HuH-7.5 (cell line): Measurements from ENCODE around the gene CNMD.

Experiments used
- DNase-seq: peaks from one replicate; pipeline ENCODE4 v3.0.0; 2011; ENCODE audit warnings: low spot score

CNMD gene

DNA sequence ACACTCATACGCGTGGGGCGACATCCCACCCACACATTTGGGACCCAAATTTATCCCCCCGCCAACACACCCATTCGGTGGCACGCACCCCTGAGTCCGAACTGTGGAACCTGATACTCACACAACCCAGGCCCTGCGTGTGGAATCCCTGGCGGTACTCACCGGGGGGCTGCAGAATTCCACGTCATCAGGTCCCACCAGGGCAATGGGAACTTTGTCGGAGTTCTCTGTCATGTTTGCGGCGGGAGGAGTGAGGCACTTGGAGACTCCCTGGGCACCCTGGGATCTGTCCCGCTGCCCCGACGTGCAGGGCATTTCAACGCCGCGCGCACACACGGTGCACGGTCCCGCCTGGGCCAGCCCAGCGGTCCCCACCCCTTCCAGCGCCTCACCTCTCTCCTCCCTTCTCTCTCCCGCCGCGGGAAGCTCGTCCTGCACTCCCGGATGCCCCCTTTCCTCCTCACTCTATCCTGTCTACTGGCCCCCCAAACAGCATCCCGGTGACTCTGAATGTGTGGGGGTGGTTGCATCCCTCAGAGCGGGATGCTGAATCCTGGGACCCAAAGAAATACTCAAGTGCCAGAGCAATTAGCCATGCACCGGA lies at the start of gene CNMD:
CNMD (minus strand) TSS at position 353 of the 604 bp plus-strand sequence; CDS start at position 234, 119 bp downstream.
- no peak for DNase-seq

- no peak for DNase-seq
These were observed 48.4 kb upstream of the CNMD start for GRCh38 chr13:52788011-52788410.

GRCh38 chr13:52787235-52787634 lies 47.6 kb upstream of the CNMD start:
- no peak for DNase-seq

DNA sequence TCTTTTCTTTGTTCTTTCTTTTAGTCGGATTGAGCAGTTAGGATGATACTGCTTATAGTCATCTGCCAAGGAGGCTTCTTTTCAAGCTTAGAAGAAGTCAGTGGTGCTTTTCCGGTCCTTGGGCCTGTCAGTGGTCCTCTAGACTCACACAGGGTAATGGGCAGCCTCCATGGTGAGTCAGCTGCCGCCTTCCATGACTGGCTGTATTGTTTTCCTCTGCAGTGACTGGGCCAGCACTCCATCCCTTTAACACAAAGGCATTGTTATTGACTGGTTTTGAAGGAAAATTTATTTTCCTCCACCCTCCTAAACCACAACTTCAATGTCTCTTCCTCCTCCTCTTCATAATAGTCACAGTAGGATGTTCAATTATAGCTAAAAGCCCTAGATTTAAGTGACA lies 47.1 kb upstream of the CNMD start:
- DNase-seq = no peak

DNA sequence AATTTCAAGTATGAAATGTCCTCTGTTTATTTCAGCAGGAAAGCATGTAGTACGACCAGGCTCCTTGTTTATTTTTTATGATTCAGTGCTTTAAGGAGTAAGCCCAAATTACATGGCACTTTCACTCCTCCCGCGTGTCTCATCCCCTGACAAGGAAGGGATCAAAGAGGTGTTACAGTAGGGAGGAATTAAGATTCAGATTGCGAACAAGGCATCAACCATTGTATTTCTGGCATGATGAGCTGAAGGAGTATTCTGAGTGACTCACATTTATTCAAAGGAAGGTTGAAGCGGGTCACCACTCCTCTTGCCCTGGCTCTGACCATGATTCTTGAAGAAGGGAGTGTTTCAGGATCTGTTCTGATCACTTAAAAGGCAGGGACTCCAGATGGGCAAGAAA lies 46.1 kb upstream of the CNMD start:
- DNase-seq = no peak

DNA sequence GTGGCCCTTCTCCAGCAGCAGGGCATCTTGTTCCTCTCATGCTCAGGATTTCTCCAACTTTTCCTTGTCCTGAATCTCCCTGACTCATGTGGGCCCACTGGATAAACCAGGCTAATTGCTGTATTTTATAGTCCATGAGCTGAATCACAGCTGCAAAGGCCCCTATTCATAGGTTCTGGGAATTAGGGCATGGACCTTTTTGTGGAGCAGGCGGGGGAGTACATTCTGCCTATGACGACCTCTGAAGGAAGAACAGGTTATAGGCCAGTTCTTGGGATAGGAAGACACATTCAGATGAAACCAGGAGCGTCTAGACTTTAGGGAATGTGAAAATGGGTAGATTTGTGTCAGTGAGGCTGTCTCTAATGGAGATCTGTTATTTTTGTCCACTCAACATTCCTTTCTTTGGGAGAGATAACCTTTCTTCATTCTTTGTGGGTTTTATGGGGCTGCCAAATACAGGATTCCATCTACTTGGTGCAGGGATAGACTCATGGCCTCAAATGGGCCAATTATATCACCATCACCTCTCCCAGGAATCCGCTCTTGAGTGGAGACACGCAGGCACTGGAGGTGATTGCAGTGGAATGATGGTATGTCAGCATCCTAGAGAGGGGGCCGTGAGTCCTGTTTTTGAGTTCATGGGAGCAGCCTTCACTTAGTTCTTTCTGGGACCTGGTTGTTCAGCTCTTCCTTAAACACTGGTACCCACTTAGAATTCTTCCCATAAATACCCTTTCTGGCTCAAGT lies 45.1 kb upstream of the CNMD start:
- no peak for DNase-seq

DNA sequence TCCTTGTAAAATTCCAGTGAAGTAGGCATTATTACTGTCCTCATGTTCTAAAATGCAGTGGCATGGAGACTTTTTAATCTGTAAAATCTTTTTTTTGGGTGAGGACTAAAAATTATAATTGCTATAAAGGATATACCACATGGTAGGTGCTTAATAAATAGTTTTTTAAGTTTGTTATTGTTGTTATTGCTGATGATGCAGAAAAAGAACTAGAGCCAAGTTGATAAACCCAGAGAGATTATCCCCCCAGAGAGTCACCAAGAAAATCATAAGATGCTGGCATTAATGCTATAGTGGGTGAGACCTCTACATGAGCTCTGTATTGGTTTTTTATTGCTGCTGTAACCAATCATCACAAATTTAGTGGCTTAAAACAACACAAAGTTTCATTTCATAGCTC lies 44.3 kb upstream of the CNMD start:
- no peak for DNase-seq

- DNase-seq = no peak
These were observed 43.1 kb upstream of the CNMD start for GRCh38 chr13:52782471-52783448.

DNA sequence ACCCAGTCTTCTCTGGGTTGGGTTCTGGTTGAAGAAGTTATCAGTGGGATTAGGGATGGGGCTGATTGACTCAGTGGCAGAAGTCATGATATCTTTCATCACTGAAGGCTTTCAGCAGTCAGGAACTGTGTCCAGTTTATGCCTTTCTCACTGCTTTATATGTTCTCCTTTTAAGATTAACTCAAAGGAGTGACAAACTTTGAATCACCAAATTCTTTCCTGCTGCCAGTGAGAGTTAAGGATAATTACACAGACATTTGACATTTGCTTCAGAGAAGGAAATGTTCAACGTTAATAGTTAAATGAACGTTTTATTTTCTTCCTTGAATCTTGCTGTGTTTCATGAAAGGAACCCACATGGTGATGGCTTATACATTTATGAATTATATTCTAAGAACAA lies 41.0 kb upstream of the CNMD start:
- no peak for DNase-seq

GRCh38 chr13:52780092-52780491 lies 40.5 kb upstream of the CNMD start:
- DNase-seq = no peak

DNA sequence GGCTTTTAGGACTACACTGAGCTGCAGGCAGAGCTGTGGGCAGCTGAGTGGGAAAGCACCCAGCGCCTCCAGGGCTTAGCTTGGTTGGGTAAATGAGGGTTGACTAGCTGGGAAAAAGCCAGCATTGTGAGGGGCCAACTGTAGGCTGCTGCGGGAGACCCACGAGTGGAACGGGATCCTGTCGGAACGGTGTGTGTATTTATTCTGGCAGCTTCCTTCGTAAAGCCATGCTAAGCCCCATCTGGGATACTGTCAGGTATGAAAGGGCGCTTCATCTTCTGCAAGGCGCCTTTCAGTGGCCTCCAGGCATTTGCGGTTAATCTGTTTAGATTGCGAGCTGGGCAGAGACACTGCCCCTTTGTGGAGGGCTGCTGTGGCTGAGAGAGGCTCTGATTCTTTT lies 39.5 kb upstream of the CNMD start:
- no peak for DNase-seq

GRCh38 chr13:52776726-52777125 lies 37.1 kb upstream of the CNMD start:
- DNase-seq = no peak

- no peak for DNase-seq
These were observed 35.9 kb upstream of the CNMD start for GRCh38 chr13:52775511-52775910.

- no peak for DNase-seq
These were observed 28.4 kb upstream of the CNMD start for GRCh38 chr13:52767949-52768516.

- DNase-seq = no peak
These were observed 26.2 kb upstream of the CNMD start for GRCh38 chr13:52765611-52766390.

DNA sequence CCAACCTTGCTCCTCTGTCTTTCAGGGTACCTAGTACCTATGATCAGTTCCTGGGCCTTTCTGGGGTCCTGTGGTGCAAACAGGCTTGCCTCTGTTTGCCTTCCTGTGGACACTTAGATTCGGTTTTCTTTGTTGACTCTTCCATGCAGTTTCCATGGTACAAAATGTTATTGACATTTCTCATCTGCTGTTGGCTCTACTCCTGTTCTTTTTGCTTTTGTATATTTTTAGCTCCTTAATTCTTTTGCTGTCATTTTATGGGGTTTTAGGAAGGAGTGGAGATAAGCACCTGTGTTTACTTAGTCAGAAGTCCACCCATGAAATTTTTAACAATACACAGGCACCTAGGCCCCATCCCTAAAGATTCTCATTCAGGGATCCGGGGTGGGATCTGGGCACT lies 20.5 kb upstream of the CNMD start:
- DNase-seq = no peak

DNA sequence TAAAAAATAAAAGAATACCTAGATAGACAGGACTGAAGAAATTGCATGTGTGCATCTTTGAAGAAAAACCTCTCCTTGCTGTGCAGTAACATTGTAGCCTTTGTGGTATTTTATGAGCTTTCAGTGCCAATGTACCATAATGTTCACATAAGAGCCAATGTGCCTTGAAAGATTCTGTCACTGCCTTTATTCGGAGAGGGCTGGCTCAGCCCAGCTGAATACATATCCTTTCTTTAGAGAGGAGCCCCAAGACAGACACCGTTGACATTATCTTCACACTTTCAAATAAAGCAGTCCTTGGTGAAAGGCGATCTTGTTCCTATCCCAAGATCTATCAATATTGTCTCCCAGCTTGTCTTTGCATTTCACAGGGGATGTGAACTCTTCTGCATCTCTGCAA lies 18.5 kb upstream of the CNMD start:
- no peak for DNase-seq

- DNase-seq = no peak
These were observed 11.6 kb upstream of the CNMD start for GRCh38 chr13:52751196-52751595.

- no peak for DNase-seq
These were observed 11.1 kb upstream of the CNMD start for GRCh38 chr13:52750713-52751112.

GRCh38 chr13:52749419-52749818 lies 9.8 kb upstream of the CNMD start:
- no peak for DNase-seq

DNA sequence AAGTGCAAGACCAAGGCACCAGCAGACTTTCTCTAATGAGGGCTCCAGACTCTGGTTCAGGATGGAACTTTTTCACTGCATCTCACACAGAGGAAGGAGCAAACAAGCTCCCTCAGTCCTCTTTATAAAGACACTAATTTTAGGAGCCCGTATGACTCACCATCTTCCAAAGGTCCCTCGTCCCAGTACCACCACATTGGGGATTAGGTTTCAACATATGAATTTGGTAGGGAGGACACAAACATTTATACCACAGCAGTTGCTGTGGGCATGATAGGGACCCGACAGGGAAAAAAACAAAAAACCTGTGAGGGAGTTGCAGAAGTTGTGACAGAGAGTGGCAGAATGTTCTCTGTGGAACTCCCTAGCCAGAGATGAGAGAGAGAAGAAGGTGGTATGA lies 6.5 kb upstream of the CNMD start:
- DNase-seq = no peak
